Ascending aorta (tissue), 2 donors: ENCODE results near the gene SREBF2. TPM values are rescaled to one million over a fixed set of nuclear protein-coding genes. Genes with fewer than 3 reads are reported as not detected.
"Not testable (repeated sequence)": the region's sequence is repeated elsewhere in the genome, so short reads cannot be mapped to it uniquely, and the experiment has no call there.

Source experiments
- DNase-seq, 2 donors: peaks; one replicate each; pipeline ENCODE4 v3.0.0-alpha.2; 2019; ENCODE audit warnings: low spot score in 2 of 2
- H3K27ac ChIP-seq, 2 donors: fragments of 200-600 bp; sonication (generic); one replicate each; pipeline ENCODE4 v1.5.1; 2016 to 2017; ENCODE audit warnings: mild to moderate bottlenecking in 1 of 2
- H3K27me3 ChIP-seq: fragments of 200-600 bp; sonication (generic); one replicate; pipeline ENCODE4 v1.5.1; 2017
- H3K36me3 ChIP-seq, 2 donors: fragments of 200-600 bp; sonication (generic); one replicate each; pipeline ENCODE4 v1.5.1; 2016
- H3K4me1 ChIP-seq, 2 donors: fragments of 200-600 bp; sonication (generic); one replicate each; pipeline ENCODE4 v1.5.1; 2016 to 2017; ENCODE audit warnings: mild to moderate bottlenecking in 1 of 2
- H3K4me3 ChIP-seq, 2 donors: fragments of 200-600 bp; sonication (generic); one replicate each; pipeline ENCODE4 v1.5.1; 2016 to 2017; ENCODE audit warnings: mild to moderate bottlenecking in 1 of 2
- H3K9me3 ChIP-seq, 2 donors: fragments of 200-600 bp; sonication (generic); one replicate each; pipeline ENCODE4 v1.5.1; 2016
- intact Hi-C: fragments of 100-400 bp; cut with DNase I; formaldehyde crosslinking; loops from one replicate; pipeline ENCODE4 v1.15.1; 2023
- total RNA-seq: library from RNA; depleted of rRNA; stranded (reverse); fragments of >200 nt; gene quantifications from one replicate; pipeline ENCODE4 v1.1.0, GENCODE V29; 2016
- TF ChIP-seq, protein P1 (sequence below), 3 experiments: fragments of 200-600 bp in 2 of 3; fragments of 450-650 bp in 1 of 3; sonication (generic) in 2 of 3; IDR thresholded peaks; one replicate each; pipeline ENCODE4 v1.5.1; 2016 to 2019; ENCODE audit warnings: antibody characterized with exemption in 3 of 3, mild to moderate bottlenecking in 1 of 3, moderate library complexity in 1 of 3

Gene SREBF2
- total RNA-seq, 1 donor from 2014 or later, result 46.1 TPM

GRCh38 chr22:41946629-41947423 lies 113.9 kb downstream of the SREBF2 start, which contains the start of gene CENPM:
Gene CENPM (minus strand): TSS chr22:41947152. CDS start chr22:41947076, 76 bp downstream.
- DNase-seq, result peak; percentile 70 to 93
- Histone ChIP-seq H3K36me3 (no peaks in the 10 kb centered on the region), H3K4me1 (peaks cover 0 to 8% of the 10 kb centered on the region in 2 donors), H3K4me3 (peak within 1 kb of the TSS; percentile 64 to 75), H3K27ac (no peak within 1 kb of the TSS), H3K9me3 (no peaks in the 10 kb centered on the region), H3K27me3 (no peaks in the 10 kb centered on the region)
- TF ChIP-seq, protein P1, sequence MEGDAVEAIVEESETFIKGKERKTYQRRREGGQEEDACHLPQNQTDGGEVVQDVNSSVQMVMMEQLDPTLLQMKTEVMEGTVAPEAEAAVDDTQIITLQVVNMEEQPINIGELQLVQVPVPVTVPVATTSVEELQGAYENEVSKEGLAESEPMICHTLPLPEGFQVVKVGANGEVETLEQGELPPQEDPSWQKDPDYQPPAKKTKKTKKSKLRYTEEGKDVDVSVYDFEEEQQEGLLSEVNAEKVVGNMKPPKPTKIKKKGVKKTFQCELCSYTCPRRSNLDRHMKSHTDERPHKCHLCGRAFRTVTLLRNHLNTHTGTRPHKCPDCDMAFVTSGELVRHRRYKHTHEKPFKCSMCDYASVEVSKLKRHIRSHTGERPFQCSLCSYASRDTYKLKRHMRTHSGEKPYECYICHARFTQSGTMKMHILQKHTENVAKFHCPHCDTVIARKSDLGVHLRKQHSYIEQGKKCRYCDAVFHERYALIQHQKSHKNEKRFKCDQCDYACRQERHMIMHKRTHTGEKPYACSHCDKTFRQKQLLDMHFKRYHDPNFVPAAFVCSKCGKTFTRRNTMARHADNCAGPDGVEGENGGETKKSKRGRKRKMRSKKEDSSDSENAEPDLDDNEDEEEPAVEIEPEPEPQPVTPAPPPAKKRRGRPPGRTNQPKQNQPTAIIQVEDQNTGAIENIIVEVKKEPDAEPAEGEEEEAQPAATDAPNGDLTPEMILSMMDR (IDR thresholded peaks at IDR 0.05), result no peak
- intact Hi-C loops, result loop anchor here (2.0 to 5.0 kb wide), 3 partner anchors 114 to 258 kb away; partner anchors contain the start of genes NAGA, PHETA2, SNU13 and SREBF2

DNA sequence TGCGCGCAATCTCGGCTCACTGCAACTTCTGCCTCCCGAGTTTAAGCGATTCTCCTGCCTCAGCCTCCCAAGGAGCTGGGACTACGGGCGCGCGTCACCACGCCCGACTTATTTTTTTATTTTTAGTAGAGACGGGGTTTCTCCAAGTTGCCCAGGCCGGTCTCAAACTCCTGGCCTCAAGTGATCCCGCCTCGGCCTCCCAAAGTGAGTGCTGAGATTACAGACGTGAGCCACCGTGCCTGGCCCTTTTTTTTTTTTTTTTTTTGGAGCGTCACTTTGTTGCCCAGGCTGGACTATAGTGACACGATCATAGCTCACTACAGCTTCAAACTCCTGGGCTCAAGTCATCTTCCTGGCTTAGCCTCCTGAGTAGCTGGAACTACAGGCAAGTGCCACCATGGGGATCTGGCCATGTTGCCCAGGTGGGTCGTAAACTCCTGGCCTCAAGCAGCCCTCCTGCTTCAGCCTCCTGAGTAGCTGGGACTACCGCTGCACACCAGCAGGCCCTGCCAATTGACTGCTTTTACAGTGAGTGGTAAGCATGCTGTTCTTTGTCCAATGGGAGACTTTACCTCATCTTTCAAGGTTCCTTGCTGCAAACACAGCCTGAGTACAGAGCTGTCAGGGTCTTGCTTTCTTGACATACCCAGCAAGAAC lies 114.6 kb downstream of the SREBF2 start:
- TF ChIP-seq, protein P1 (IDR thresholded peaks at IDR 0.05), result no peak
- DNase-seq, result no peak
- intact Hi-C loops, result loop anchor here (2.0 to 5.0 kb wide), 3 partner anchors 115 to 259 kb away; partner anchors contain the start of genes NAGA, PHETA2, SNU13 and SREBF2
- peak overlapping the region; percentile 64 to 75 for H3K4me3 ChIP-seq
- H3K27me3 ChIP-seq, result no peaks in the 10 kb centered on the region
- H3K9me3 ChIP-seq, result no peaks in the 10 kb centered on the region
- no peaks in the 10 kb centered on the region for H3K36me3 ChIP-seq
- H3K4me1 ChIP-seq, result peaks cover 0 to 8% of the 10 kb centered on the region in 2 donors
- H3K27ac ChIP-seq, result no peak overlapping the region

GRCh38 chr22:41948142-41948541 lies 115.2 kb downstream of the SREBF2 start:
- no peaks in the 10 kb centered on the region for H3K9me3 ChIP-seq
- peaks cover 0 to 8% of the 10 kb centered on the region in 2 donors for H3K4me1 ChIP-seq
- no peaks in the 10 kb centered on the region for H3K27me3 ChIP-seq
- TF ChIP-seq, protein P1 (IDR thresholded peaks at IDR 0.05), result no peak
- H3K36me3 ChIP-seq, result no peaks in the 10 kb centered on the region
- no peak overlapping the region for H3K4me3 ChIP-seq
- intact Hi-C loops, result loop anchor here (5.0 kb wide), 1 partner anchor 124 kb away; the partner anchor contains the start of genes NAGA and PHETA2
- H3K27ac ChIP-seq, result no peak overlapping the region
- no peak for DNase-seq

DNA sequence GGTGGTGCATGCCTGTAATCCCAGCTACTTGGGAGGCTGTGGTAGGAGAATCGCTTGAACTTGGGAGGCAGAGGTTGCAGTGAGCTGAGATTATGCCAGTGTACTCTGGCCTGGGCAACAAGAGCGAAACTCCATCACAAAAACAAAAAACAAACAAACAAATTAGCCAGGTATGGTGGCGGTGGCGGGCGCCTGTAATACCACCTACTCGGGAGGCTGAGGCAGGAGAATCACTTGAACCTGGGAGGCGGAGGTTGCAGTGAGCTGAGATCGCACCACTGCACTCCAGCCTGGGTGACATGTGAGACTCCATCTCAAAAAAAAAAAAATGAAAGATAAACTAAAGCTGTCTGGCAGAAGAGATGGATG lies 116.0 kb downstream of the SREBF2 start:
- not testable (repeated sequence) for DNase-seq, H3K4me3 ChIP-seq, H3K36me3 ChIP-seq, H3K9me3 ChIP-seq, H3K4me1 ChIP-seq, H3K27ac ChIP-seq, H3K27me3 ChIP-seq
- intact Hi-C loops, result loop anchor here (5.0 kb wide), 1 partner anchor 123 kb away; the partner anchor contains the start of genes NAGA and PHETA2

DNA sequence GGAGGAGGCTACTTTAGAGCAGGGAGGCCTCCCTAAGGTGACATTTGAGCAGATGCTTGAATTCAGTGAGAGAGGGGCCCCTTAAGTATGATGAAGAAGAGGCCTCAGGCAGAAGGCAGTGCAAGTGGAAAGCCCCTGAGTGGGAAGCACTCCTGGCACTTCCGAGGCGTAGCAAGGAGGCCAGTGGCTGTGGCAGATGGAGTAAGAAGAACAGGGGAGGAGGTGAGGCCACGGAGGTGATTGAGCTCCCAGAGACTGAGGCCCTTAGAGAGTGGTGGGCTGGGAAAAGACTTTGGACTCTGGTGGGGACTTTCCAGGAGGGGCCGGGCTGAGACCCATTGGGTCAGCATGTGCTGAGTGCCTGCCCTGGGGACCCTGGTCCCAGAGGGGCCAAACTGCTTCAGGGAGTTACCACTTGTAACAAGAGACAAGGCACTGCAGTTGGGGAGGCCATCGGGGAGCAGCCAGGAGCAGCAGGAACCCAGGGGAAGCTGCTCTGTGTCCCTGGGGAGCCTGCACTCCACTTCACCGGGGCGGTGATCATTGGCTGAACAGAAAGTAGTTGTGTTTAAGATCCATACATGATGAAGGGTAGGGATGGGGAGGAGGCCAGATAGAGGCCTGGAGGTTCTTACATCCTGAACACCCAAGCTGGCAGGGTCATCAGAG lies 116.5 kb downstream of the SREBF2 start:
- no peak for DNase-seq
- Histone ChIP-seq H3K9me3 (no peaks in the 10 kb centered on the region), H3K36me3 (no peaks in the 10 kb centered on the region), H3K27ac (no peak overlapping the region), H3K4me1 (peaks cover 0 to 8% of the 10 kb centered on the region in 2 donors), H3K4me3 (no peak overlapping the region), H3K27me3 (no peaks in the 10 kb centered on the region)
- intact Hi-C loops, result loop anchor here (5.0 kb wide), 1 partner anchor 123 kb away; the partner anchor contains the start of genes NAGA and PHETA2
- TF ChIP-seq, protein P1 (IDR thresholded peaks at IDR 0.05), result no peak
